Stimulated activated CD4-positive, alpha-beta T cell treated with anti-CD3 and anti-CD28 coated beads, Interleukin-15, amount 100 ng/mL, for 48 hours (primary cell): ENCODE data around the gene PDE4D.

Experiments used
- DNase-seq, 2 donors: peaks; one replicate each; pipeline ENCODE4 v3.0.0-alpha.2; 2020; ENCODE audit warnings: low read depth in 2 of 2

The PDE4D gene

GRCh38 chr5:59040024-59040803, 853.3 kb downstream of the PDE4D start:
- DNase-seq: no peak

GRCh38 chr5:59039296-59040023, 854.1 kb downstream of the PDE4D start:
- DNase-seq: peak; percentile 79 to 86

- no peak for DNase-seq
These were observed 854.7 kb downstream of the PDE4D start for GRCh38 chr5:59038798-59039295.

GRCh38 chr5:59037941-59038797, 855.4 kb downstream of the PDE4D start:
- DNase-seq: no peak

- DNase-seq: no peak
These were observed 856.1 kb downstream of the PDE4D start for GRCh38 chr5:59037453-59037852.

- DNase-seq: no peak
These were observed 856.5 kb downstream of the PDE4D start for GRCh38 chr5:59037041-59037440.

GRCh38 chr5:59036274-59036961, 857.1 kb downstream of the PDE4D start:
- peak in 1 of 2 donors; percentile 36 for DNase-seq

- no peak for DNase-seq
These were observed 857.8 kb downstream of the PDE4D start for GRCh38 chr5:59035681-59036080.

GRCh38 chr5:59034498-59035186, 858.9 kb downstream of the PDE4D start:
- DNase-seq: no peak

- no peak for DNase-seq
These were observed 866.2 kb downstream of the PDE4D start for GRCh38 chr5:59027145-59027907.

- no peak for DNase-seq
These were observed 867.8 kb downstream of the PDE4D start for GRCh38 chr5:59025734-59026133.

GRCh38 chr5:59021837-59022514, 871.5 kb downstream of the PDE4D start:
- DNase-seq: no peak

GRCh38 chr5:59021286-59021673, 872.2 kb downstream of the PDE4D start:
- DNase-seq: no peak

- DNase-seq: peak in 1 of 2 donors; percentile 38
These were observed 872.8 kb downstream of the PDE4D start for GRCh38 chr5:59020611-59021285.

GRCh38 chr5:59019078-59019477, 874.4 kb downstream of the PDE4D start:
- no peak for DNase-seq

GRCh38 chr5:59016925-59017324, 876.6 kb downstream of the PDE4D start:
- no peak for DNase-seq

- DNase-seq: no peak
These were observed 884.6 kb downstream of the PDE4D start for GRCh38 chr5:59008816-59009473.

- no peak for DNase-seq
These were observed 886.0 kb downstream of the PDE4D start for GRCh38 chr5:59007460-59008063.
